SK-N-SH treated with all-trans-retinoic acid at 6 μM for 48 hours (cell line): ENCODE results near the gene ZP3.
"Not testable (repeated sequence)": the region's sequence is repeated elsewhere in the genome, so short reads cannot be mapped to it uniquely, and the experiment has no call there.

ENCODE experiments used
- ATAC-seq: fragments of 200-7000 bp; cut with Tn5 transposase; 3 replicates; pipeline ENCODE4 v1.9.1; 2020; ENCODE audit warnings: mild to moderate bottlenecking, moderate library complexity
- ARNTL ChIP-seq: fragments of 450-650 bp; formaldehyde crosslinking; IDR thresholded peaks from 2 replicates; pipeline ENCODE4 v1.5.0; 2020; ENCODE audit warnings: low read depth, mild to moderate bottlenecking, moderate library complexity, borderline replicate concordance
- BACH2 ChIP-seq: fragments of 250-450 bp; sonication (Bioruptor Pico); IDR thresholded peaks from 2 replicates; pipeline ENCODE4 v1.9.0; 2021; ENCODE audit warnings: mild to moderate bottlenecking, borderline replicate concordance
- CSDC2 ChIP-seq: fragments of 250-450 bp; sonication (Bioruptor Pico); IDR thresholded peaks from 2 replicates; pipeline ENCODE4 v1.5.0; 2020; ENCODE audit warnings: mild to moderate bottlenecking, moderate library complexity
- ESRRG ChIP-seq: fragments of 250-450 bp; sonication (Bioruptor Pico); IDR thresholded peaks from 2 replicates; pipeline ENCODE4 v1.6.1; 2021; ENCODE audit warnings: mild to moderate bottlenecking
- GLIS3 ChIP-seq: fragments of 250-450 bp; sonication (Bioruptor Pico); IDR thresholded peaks from 2 replicates; pipeline ENCODE4 v1.5.0; 2020; ENCODE audit warnings: mild to moderate bottlenecking, moderate library complexity
- ISL1 ChIP-seq: fragments of 250-450 bp; sonication (Bioruptor Pico); IDR thresholded peaks from 2 replicates; pipeline ENCODE4 v2.1.2; 2022; ENCODE audit warnings: mild to moderate bottlenecking, moderate library complexity
- OSR1 ChIP-seq: fragments of 250-450 bp; sonication (Bioruptor Pico); IDR thresholded peaks from 2 replicates; pipeline ENCODE4 v1.8.0; 2022; ENCODE audit warnings: moderate library complexity, mild to moderate bottlenecking, inconsistent platforms
- PPARA ChIP-seq: fragments of 250-450 bp; sonication (Bioruptor Pico); IDR thresholded peaks from 2 replicates; pipeline ENCODE4 v1.5.0; 2020; ENCODE audit warnings: mild to moderate bottlenecking, borderline replicate concordance
- RARB ChIP-seq: fragments of 250-450 bp; sonication (Bioruptor Pico); IDR thresholded peaks from 2 replicates; pipeline ENCODE4 v1.8.0; 2021; ENCODE audit warnings: mild to moderate bottlenecking, moderate library complexity
- SNAI2 ChIP-seq: fragments of 250-450 bp; sonication (Bioruptor Pico); IDR thresholded peaks from 2 replicates; pipeline ENCODE4 v1.5.0; 2020; ENCODE audit warnings: mild to moderate bottlenecking, moderate library complexity
- TCF4 ChIP-seq: fragments of 250-450 bp; sonication (Bioruptor Pico); IDR thresholded peaks from 2 replicates; pipeline ENCODE4 v1.8.0; 2021; ENCODE audit warnings: mild to moderate bottlenecking, moderate library complexity, borderline replicate concordance
- TOX ChIP-seq: fragments of 250-450 bp; sonication (Bioruptor Pico); IDR thresholded peaks from 2 replicates; pipeline ENCODE4 v1.8.0; 2021; ENCODE audit warnings: mild to moderate bottlenecking, moderate library complexity, borderline replicate concordance
- ZC3H10 ChIP-seq: fragments of 250-450 bp; sonication (Bioruptor Pico); IDR thresholded peaks from 2 replicates; pipeline ENCODE4 v1.5.1; 2021; ENCODE audit warnings: mild to moderate bottlenecking, moderate library complexity
- ZFP3 ChIP-seq: fragments of 250-450 bp; sonication (Bioruptor Pico); IDR thresholded peaks from 2 replicates; pipeline ENCODE4 v1.5.0; 2020; ENCODE audit warnings: mild to moderate bottlenecking, moderate library complexity
- ZFP30 ChIP-seq: fragments of 450-650 bp; formaldehyde crosslinking; IDR thresholded peaks from 2 replicates; pipeline ENCODE4 v1.5.0; 2022; ENCODE audit warnings: mild to moderate bottlenecking, moderate library complexity
- ZNF565 ChIP-seq: fragments of 450-650 bp; formaldehyde crosslinking; conservative IDR thresholded peaks from 2 replicates; pipeline ENCODE4 v1.5.0; 2020; ENCODE audit warnings: low read depth, mild to moderate bottlenecking, moderate library complexity
- ZNF70 ChIP-seq: fragments of 450-650 bp; formaldehyde crosslinking; IDR thresholded peaks from 2 replicates; pipeline ENCODE4 v1.5.0; 2020; ENCODE audit warnings: mild to moderate bottlenecking, moderate library complexity
- ZNF8 ChIP-seq: fragments of 450-650 bp; formaldehyde crosslinking; IDR thresholded peaks from 2 replicates; pipeline ENCODE4 v1.5.0; 2020; ENCODE audit warnings: mild to moderate bottlenecking, moderate library complexity
- TF ChIP-seq, protein P1 (sequence below): fragments of 250-450 bp; sonication (Bioruptor Pico); IDR thresholded peaks from 2 replicates; pipeline ENCODE4 v1.5.1; 2020; ENCODE audit warnings: low read depth, mild to moderate bottlenecking, moderate library complexity
- TF ChIP-seq, protein P2 (sequence below): fragments of 250-450 bp; sonication (Bioruptor Pico); IDR thresholded peaks from 2 replicates; pipeline ENCODE4 v1.8.0; 2021; ENCODE audit warnings: low read depth, mild to moderate bottlenecking, moderate library complexity, borderline replicate concordance
- TF ChIP-seq, protein P3 (sequence below): fragments of 250-450 bp; sonication (Bioruptor Pico); IDR thresholded peaks from 2 replicates; pipeline ENCODE4 v1.5.1; 2021; ENCODE audit warnings: mild to moderate bottlenecking, moderate library complexity
- TF ChIP-seq, protein P4 (sequence below): fragments of 250-450 bp; sonication (Bioruptor Pico); IDR thresholded peaks from 2 replicates; pipeline ENCODE4 v1.8.0; 2020; ENCODE audit warnings: mild to moderate bottlenecking, moderate library complexity, borderline replicate concordance

The ZP3 gene

DNA sequence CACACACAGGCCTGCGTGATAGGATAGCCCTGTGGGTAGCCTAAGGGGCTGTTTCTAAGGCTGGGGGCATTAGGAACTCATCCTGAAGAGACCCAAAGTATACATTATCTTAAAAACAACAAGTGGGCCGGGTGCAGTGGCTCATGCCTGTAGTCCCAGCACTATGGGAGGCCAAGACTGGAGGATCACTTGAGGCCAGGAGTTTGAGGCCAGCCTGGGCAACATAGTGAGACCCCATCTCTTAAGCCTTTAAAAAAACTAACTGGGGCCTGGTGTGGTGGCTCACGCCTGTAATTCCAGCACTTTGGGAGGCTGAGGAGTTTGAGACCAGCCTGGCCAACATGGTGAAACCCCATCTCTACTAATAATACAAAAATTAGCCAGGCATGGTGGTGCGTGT, 808 bp downstream of the ZP3 start:
- ATAC-seq = not testable (repeated sequence)

DNA sequence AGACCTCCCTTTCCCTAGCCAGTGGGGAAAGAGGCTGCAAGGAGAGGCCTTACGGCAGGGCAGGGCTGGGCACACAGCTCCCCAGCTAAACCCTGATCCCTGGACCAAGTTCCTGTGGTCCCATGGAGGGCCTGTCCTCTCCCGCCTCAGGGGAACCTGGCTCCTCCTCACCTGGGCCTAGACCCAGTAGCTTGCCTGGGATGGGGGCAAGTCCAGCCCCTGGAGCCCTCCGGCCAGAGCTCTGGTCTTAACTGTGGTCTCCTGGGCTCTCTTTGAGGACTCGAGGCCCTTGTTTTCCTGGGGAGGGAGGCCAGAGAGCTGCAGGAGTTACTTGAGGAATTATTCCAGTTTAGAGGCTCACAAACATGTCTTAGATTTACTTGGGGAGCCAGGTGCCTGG, 1.5 kb downstream of the ZP3 start:
- ATAC-seq = no peak
- TF ChIP-seq, protein P1, sequence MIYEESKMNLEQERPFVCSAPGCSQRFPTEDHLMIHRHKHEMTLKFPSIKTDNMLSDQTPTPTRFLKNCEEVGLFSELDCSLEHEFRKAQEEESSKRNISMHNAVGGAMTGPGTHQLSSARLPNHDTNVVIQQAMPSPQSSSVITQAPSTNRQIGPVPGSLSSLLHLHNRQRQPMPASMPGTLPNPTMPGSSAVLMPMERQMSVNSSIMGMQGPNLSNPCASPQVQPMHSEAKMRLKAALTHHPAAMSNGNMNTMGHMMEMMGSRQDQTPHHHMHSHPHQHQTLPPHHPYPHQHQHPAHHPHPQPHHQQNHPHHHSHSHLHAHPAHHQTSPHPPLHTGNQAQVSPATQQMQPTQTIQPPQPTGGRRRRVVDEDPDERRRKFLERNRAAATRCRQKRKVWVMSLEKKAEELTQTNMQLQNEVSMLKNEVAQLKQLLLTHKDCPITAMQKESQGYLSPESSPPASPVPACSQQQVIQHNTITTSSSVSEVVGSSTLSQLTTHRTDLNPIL (CRISPR knock-in tag) = no peak
- TF ChIP-seq, protein P2, sequence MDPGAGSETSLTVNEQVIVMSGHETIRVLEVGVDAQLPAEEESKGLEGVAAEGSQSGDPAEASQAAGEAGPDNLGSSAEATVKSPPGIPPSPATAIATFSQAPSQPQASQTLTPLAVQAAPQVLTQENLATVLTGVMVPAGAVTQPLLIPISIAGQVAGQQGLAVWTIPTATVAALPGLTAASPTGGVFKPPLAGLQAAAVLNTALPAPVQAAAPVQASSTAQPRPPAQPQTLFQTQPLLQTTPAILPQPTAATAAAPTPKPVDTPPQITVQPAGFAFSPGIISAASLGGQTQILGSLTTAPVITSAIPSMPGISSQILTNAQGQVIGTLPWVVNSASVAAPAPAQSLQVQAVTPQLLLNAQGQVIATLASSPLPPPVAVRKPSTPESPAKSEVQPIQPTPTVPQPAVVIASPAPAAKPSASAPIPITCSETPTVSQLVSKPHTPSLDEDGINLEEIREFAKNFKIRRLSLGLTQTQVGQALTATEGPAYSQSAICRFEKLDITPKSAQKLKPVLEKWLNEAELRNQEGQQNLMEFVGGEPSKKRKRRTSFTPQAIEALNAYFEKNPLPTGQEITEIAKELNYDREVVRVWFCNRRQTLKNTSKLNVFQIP (CRISPR knock-in tag) = no peak
- TF ChIP-seq, protein P3, sequence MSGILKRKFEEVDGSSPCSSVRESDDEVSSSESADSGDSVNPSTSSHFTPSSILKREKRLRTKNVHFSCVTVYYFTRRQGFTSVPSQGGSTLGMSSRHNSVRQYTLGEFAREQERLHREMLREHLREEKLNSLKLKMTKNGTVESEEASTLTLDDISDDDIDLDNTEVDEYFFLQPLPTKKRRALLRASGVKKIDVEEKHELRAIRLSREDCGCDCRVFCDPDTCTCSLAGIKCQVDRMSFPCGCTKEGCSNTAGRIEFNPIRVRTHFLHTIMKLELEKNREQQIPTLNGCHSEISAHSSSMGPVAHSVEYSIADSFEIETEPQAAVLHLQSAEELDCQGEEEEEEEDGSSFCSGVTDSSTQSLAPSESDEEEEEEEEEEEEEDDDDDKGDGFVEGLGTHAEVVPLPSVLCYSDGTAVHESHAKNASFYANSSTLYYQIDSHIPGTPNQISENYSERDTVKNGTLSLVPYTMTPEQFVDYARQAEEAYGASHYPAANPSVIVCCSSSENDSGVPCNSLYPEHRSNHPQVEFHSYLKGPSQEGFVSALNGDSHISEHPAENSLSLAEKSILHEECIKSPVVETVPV = no peak
- TF ChIP-seq RARB (CRISPR knock-in tag) (no peak), ISL1 (CRISPR knock-in tag) (no peak), TOX (CRISPR knock-in tag) (no peak), ZC3H10 (CRISPR knock-in tag) (no peak), ARNTL (CRISPR knock-in tag) (no peak), ZNF70 (CRISPR knock-in tag) (no peak), BACH2 (CRISPR knock-in tag) (no peak), CSDC2 (CRISPR knock-in tag) (no peak)

DNA sequence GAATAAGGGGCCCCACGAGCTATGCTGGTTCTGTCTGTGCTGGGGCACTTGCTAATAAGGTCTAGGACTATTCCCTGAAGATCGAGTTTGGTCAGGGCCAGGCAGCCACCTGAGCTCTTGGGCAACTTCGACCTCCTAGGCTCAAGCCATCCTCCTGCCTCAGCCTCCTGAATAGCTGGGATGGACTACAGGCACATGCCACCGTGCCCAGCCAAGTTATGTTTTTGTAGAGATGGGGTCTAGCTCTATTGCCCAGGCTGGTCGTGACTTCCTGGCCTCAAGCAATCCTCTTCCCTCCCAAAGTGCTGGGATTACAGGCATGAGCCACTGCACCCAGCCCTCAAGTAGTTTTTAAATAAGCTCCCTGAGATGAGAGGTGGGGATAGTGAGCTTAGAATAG, 2.9 kb downstream of the ZP3 start:
- TF ChIP-seq ZFP3 (CRISPR knock-in tag) (no peak), OSR1 (no peak), GLIS3 (CRISPR knock-in tag) (no peak), TCF4 (CRISPR knock-in tag) (no peak), PPARA (CRISPR knock-in tag) (no peak), ARNTL (CRISPR knock-in tag) (no peak), ZNF8 (CRISPR knock-in tag) (no peak)
- TF ChIP-seq, protein P1 (CRISPR knock-in tag) = no peak
- TF ChIP-seq, all 23 proteins: peak for 0
- ATAC-seq = no peak

DNA sequence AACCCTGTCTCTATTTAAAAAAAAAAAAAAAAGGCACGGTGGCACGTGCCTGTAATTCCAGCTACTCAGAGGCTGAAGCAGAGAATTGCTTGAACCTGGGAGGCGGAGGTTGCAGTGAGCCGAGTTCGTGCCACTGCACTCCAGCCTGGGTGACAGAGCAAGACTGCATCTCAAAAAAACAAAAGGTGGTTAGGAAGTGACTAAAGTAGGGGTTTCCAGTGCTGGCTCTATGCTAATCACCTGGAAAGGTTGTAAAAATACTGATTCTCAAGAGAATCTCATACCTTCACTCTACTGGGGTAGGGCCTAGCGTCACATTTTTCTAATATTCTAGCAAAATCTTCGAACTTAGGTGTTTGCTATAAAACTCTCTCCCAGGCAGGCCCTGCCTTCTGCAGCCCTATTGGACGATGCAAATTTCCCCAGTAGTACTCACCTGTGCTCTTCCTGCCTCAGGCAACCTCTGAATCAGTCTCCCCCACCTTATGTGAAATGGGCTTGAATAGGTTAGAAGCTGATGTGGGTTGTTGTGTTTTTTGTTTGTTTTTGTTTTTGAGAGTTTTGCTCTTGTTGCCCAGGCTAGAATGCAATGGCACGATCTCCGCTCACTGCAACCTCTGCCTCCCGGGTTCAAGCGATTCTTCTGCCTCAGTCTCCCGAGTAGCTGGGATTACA, 3.5 kb downstream of the ZP3 start:
- no peak for ATAC-seq
- TF ChIP-seq, protein P3 = no peak
- TF ChIP-seq TCF4 (CRISPR knock-in tag) = no peak
- TF ChIP-seq ZNF565 (CRISPR knock-in tag) = no peak
- no peak for TF ChIP-seq ZFP30 (CRISPR knock-in tag)
- TF ChIP-seq, protein P2 (CRISPR knock-in tag) = no peak
- no peak for TF ChIP-seq PPARA (CRISPR knock-in tag)
- no peak for TF ChIP-seq ESRRG
- TF ChIP-seq SNAI2 (CRISPR knock-in tag) = no peak
- TF ChIP-seq ZNF8 (CRISPR knock-in tag) = no peak
- TF ChIP-seq ISL1 (CRISPR knock-in tag) = no peak
- TF ChIP-seq GLIS3 (CRISPR knock-in tag) = no peak
- TF ChIP-seq, protein P4, sequence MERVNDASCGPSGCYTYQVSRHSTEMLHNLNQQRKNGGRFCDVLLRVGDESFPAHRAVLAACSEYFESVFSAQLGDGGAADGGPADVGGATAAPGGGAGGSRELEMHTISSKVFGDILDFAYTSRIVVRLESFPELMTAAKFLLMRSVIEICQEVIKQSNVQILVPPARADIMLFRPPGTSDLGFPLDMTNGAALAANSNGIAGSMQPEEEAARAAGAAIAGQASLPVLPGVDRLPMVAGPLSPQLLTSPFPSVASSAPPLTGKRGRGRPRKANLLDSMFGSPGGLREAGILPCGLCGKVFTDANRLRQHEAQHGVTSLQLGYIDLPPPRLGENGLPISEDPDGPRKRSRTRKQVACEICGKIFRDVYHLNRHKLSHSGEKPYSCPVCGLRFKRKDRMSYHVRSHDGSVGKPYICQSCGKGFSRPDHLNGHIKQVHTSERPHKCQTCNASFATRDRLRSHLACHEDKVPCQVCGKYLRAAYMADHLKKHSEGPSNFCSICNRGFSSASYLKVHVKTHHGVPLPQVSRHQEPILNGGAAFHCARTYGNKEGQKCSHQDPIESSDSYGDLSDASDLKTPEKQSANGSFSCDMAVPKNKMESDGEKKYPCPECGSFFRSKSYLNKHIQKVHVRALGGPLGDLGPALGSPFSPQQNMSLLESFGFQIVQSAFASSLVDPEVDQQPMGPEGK (CRISPR knock-in tag) = no peak
- TF ChIP-seq, protein P1 (CRISPR knock-in tag) = no peak
- no peak for TF ChIP-seq ZC3H10 (CRISPR knock-in tag)
- TF ChIP-seq TOX (CRISPR knock-in tag) = no peak
- no peak for TF ChIP-seq BACH2 (CRISPR knock-in tag)
- TF ChIP-seq OSR1 = no peak
